Caco-2 (cell line): ENCODE data around the gene RBKS. TPM values are rescaled to one million over a fixed set of nuclear protein-coding genes. Genes with fewer than 3 reads are reported as not detected.

ENCODE experiments used
- BruUV-seq: library from RNA; stranded (reverse); fragments of 400-500 nt; replicated peaks from 2 replicates; lab custom pipeline; 2021; lab: Mats Ljungman, UMichigan
- CTCF ChIA-PET: fragments of 300-600 bp; sonication (Branson Sonifier 250); formaldehyde crosslinking; loops from one replicate; lab custom pipeline; 2022; ENCODE audit warnings: antibody characterized with exemption; lab: Charles Lee
- POLR2A ChIA-PET: fragments of 300-600 bp; sonication (Branson Sonifier 250); formaldehyde crosslinking; loops from one replicate; lab custom pipeline; 2022; ENCODE audit warnings: antibody characterized with exemption; lab: Charles Lee
- DNase-seq, 2 experiments: peaks; one replicate each; pipeline versions ENCODE4 v3.0.0 to v3.0.0-alpha.2; 2020 to 2022
- H3K27me3 ChIP-seq: replicated peaks from 2 replicates; pipeline ENCODE4 v1.6.0; 2011; ENCODE audit warnings: low read length; ENCODE audit not compliant: control insufficient read depth, insufficient read depth
- H3K36me3 ChIP-seq: 2 replicates; pipeline ENCODE4 v1.5.1; 2011; ENCODE audit warnings: low read length; ENCODE audit not compliant: control insufficient read depth, insufficient read depth
- H3K4me1 ChIP-seq: fragments of 250-450 bp; sonication (Bioruptor Pico); 2 replicates; pipeline ENCODE4 v1.5.1; 2020; ENCODE audit warnings: mild to moderate bottlenecking
- H3K4me3 ChIP-seq: 2 replicates; pipeline ENCODE4 v1.5.1; 2011; ENCODE audit warnings: low read depth, mild to moderate bottlenecking, control low read depth, low read length
- H3K9me3 ChIP-seq: fragments of 250-450 bp; sonication (Bioruptor Pico); 2 replicates; pipeline ENCODE4 v1.5.1; 2020; ENCODE audit warnings: mild to moderate bottlenecking, moderate library complexity
- H3K27ac Mint-ChIP-seq: one replicate; pipeline ENCODE4 v1.8.0; 2022; ENCODE audit warnings: mixed read lengths; ENCODE audit not compliant: unreplicated experiment
- H3K27me3 Mint-ChIP-seq: one replicate; pipeline ENCODE4 v1.8.0; 2022; ENCODE audit warnings: mixed read lengths; ENCODE audit not compliant: insufficient read depth, unreplicated experiment
- H3K36me3 Mint-ChIP-seq: one replicate; pipeline ENCODE4 v1.8.0; 2022; ENCODE audit warnings: mild to moderate bottlenecking, mixed read lengths; ENCODE audit not compliant: insufficient read depth, unreplicated experiment
- H3K4me1 Mint-ChIP-seq: one replicate; pipeline ENCODE4 v1.8.0; 2022; ENCODE audit warnings: low read depth, mixed read lengths; ENCODE audit not compliant: unreplicated experiment
- H3K4me3 Mint-ChIP-seq: one replicate; pipeline ENCODE4 v1.8.0; 2022; ENCODE audit warnings: mild to moderate bottlenecking, moderate library complexity, mixed read lengths; ENCODE audit not compliant: unreplicated experiment
- H3K9me3 Mint-ChIP-seq: one replicate; pipeline ENCODE4 v1.8.0; 2022; ENCODE audit warnings: mixed read lengths; ENCODE audit not compliant: unreplicated experiment
- intact Hi-C: fragments of 100-400 bp; cut with micrococcal nuclease; formaldehyde crosslinking; loops from one replicate; pipeline ENCODE4 v1.10.0; 2022; ENCODE audit not compliant: unreplicated experiment
- total RNA-seq: library from RNA; stranded (reverse); gene quantifications from 2 replicates; pipeline ENCODE4 v1.2.3, GENCODE V29; 2022
- TF ChIP-seq, protein P1 (sequence below), 2 experiments: fragments of 200-600 bp in 1 of 2; IDR thresholded peaks; 1 replicate in 1 of 2; 2 replicates in 1 of 2; pipeline versions ENCODE4 v1.5.1 to v1.8.0; 2011 to 2022; ENCODE audit warnings: antibody characterized with exemption in 1 of 2, control low read depth in 1 of 2, inconsistent platforms in 1 of 2, low read depth in 1 of 2, low read length in 1 of 2, mild to moderate bottlenecking in 1 of 2, moderate library complexity in 1 of 2; ENCODE audit not compliant: insufficient read depth in 1 of 2, severe bottlenecking in 1 of 2, unreplicated experiment in 1 of 2

The RBKS gene
- total RNA-seq, 1 experiment from 2014 or later = 7.4 TPM

DNA sequence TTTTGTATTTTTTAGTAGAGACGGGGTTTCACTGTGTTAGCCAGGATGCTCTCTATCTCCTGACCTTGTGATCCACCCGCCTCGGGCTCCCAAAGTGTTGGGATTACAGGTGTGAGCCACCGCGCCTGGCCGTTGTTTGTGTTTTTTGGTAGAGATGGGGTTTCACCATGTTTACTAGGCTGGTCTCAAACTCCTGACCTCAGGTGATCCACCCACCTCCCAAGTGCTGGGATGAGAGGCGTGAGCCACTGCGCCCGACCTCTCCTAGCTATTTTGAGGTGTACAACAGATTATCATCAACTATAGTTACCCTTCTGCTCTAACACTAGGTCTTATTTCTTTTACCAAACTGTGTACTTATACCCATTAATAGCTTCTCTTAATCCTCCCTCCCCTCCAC is 147.6 kb downstream of the RBKS start:
- Histone ChIP-seq H3K4me1 (peaks cover 25% of the 10 kb centered on the region), H3K9me3 (peaks cover 5% of the 10 kb centered on the region; the same call in 1 of the 2 replicates), H3K36me3 (no peaks in the 10 kb centered on the region), H3K27me3 (no peaks in the 10 kb centered on the region; the same call in 1 of the 2 replicates), H3K4me3 (no peak overlapping the region)
- POLR2A ChIA-PET = no interaction called here
- CTCF ChIA-PET = no interaction called here
- no peak for DNase-seq
- BruUV-seq = no TSS peak
- H3K4me3 Mint-ChIP-seq = no peak overlapping the region
- no peaks in the 10 kb centered on the region for H3K27me3 Mint-ChIP-seq
- H3K27ac Mint-ChIP-seq = no peak overlapping the region
- intact Hi-C loops = no loop called here
- H3K9me3 Mint-ChIP-seq = peaks cover 11% of the 10 kb centered on the region
- H3K36me3 Mint-ChIP-seq = no peaks in the 10 kb centered on the region
- TF ChIP-seq, protein P1, sequence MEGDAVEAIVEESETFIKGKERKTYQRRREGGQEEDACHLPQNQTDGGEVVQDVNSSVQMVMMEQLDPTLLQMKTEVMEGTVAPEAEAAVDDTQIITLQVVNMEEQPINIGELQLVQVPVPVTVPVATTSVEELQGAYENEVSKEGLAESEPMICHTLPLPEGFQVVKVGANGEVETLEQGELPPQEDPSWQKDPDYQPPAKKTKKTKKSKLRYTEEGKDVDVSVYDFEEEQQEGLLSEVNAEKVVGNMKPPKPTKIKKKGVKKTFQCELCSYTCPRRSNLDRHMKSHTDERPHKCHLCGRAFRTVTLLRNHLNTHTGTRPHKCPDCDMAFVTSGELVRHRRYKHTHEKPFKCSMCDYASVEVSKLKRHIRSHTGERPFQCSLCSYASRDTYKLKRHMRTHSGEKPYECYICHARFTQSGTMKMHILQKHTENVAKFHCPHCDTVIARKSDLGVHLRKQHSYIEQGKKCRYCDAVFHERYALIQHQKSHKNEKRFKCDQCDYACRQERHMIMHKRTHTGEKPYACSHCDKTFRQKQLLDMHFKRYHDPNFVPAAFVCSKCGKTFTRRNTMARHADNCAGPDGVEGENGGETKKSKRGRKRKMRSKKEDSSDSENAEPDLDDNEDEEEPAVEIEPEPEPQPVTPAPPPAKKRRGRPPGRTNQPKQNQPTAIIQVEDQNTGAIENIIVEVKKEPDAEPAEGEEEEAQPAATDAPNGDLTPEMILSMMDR (IDR thresholded peaks at IDR 0.05; ENCODE audit: insufficient read depth in 1 of 2, low read depth in 1 of 2, low read length in 1 of 2, severe bottlenecking in 1 of 2, unreplicated experiment in 1 of 2) = no peak
- H3K4me1 Mint-ChIP-seq = peaks cover 21% of the 10 kb centered on the region

DNA sequence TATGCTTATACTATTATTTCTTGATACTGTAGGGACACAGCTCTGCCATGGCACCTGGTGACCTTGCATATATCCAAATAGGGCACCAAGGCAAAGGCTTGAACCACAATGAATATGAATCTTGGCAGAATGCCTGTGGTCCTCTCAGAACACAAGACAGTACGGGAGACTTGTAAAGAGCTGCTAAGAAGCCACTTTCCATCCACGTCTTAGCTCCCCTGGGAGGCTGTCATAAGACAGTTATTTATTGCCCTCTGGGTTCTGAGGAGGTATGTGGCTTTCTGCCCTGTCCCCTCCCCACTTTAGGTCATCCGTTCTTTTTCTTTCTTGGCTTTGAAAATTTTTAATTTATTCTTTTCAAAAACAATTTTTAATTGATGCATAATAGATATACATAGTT is 148.5 kb downstream of the RBKS start:
- DNase-seq = no peak
- H3K4me1 Mint-ChIP-seq = peaks cover 30% of the 10 kb centered on the region
- no TSS peak for BruUV-seq
- no peak overlapping the region for H3K4me3 ChIP-seq
- H3K27ac Mint-ChIP-seq = no peak overlapping the region
- no peaks in the 10 kb centered on the region for H3K36me3 Mint-ChIP-seq
- peaks cover 34% of the 10 kb centered on the region for H3K4me1 ChIP-seq
- no peaks in the 10 kb centered on the region; the same call in 1 of the 2 replicates for H3K27me3 ChIP-seq
- H3K9me3 ChIP-seq = peaks cover 5% of the 10 kb centered on the region; the same call in 1 of the 2 replicates
- no peaks in the 10 kb centered on the region for H3K36me3 ChIP-seq
- ChIA-PET POLR2A (interaction anchor here (1.0 kb wide), 1 partner anchor 11 kb away, joined by 3 read pairs; no protein-coding TSS in a partner anchor), CTCF (interaction anchor here (0.8 kb wide), 1 partner anchor 18 kb away, joined by 3 read pairs; no protein-coding TSS in a partner anchor)
- peaks cover 11% of the 10 kb centered on the region for H3K9me3 Mint-ChIP-seq
- TF ChIP-seq, protein P1 (IDR thresholded peaks at IDR 0.05; ENCODE audit: insufficient read depth in 1 of 2, low read depth in 1 of 2, low read length in 1 of 2, severe bottlenecking in 1 of 2, unreplicated experiment in 1 of 2) = no peak
- intact Hi-C loops = no loop called here
- no peaks in the 10 kb centered on the region for H3K27me3 Mint-ChIP-seq
- H3K4me3 Mint-ChIP-seq = no peak overlapping the region

DNA sequence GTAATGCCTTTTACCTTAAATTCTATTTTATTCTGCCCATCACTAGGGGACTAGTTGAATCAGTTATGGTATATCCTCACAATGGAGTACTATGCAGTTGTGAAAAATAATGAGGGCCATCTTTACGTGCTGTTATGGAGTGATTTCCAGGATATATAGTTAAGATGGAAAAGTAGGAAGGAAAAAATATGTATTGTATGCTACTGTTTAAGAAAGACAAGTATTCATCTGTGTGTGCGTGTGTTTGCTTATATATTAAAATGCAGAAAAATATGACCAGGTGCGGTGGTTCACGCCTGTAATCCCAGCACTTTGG is 151.2 kb downstream of the RBKS start:
- Mint-ChIP-seq H3K4me3 (peak overlapping the region; percentile 66), H3K9me3 (no peaks in the 10 kb centered on the region), H3K36me3 (no peaks in the 10 kb centered on the region), H3K4me1 (peaks cover 27% of the 10 kb centered on the region), H3K27me3 (no peaks in the 10 kb centered on the region), H3K27ac (peak overlapping the region; percentile 90)
- no peak for DNase-seq
- BruUV-seq = TSS peak; percentile 24
- peaks cover 27% of the 10 kb centered on the region for H3K4me1 ChIP-seq
- ChIA-PET CTCF (interaction anchor here (0.9 to 1.1 kb wide), 2 partner anchors 16 to 55 kb away, joined by 3 read pairs; no protein-coding TSS in a partner anchor), POLR2A (interaction anchor here (1.0 to 1.2 kb wide), 2 partner anchors 14 to 16 kb away, joined by 6 to 22 read pairs; no protein-coding TSS in a partner anchor)
- intact Hi-C loops = no loop called here
- no peaks in the 10 kb centered on the region; the same call in 1 of the 2 replicates for H3K27me3 ChIP-seq
- no peak overlapping the region for H3K4me3 ChIP-seq
- TF ChIP-seq, protein P1 (IDR thresholded peaks at IDR 0.05; ENCODE audit: insufficient read depth in 1 of 2, low read depth in 1 of 2, low read length in 1 of 2, severe bottlenecking in 1 of 2, unreplicated experiment in 1 of 2) = no peak
- no peaks in the 10 kb centered on the region for H3K36me3 ChIP-seq
- H3K9me3 ChIP-seq = peaks cover 5% of the 10 kb centered on the region; the same call in 1 of the 2 replicates
